HEK293 (cell line): ENCODE data around the gene RITA1.

Experiments
- CTCF ChIA-PET: fragments of 350-600 bp; formaldehyde crosslinking; extraction: SDS; loops from one replicate; lab custom pipeline; 2021; ENCODE audit warnings: antibody characterized with exemption; lab: Yijun Ruan, JAX
- POLR2A ChIA-PET: fragments of 300-600 bp; formaldehyde crosslinking; extraction: SDS; loops from one replicate; lab custom pipeline; 2020; ENCODE audit warnings: antibody characterized with exemption, inconsistent platforms; lab: Yijun Ruan, JAX
- H3K27ac ChIP-seq: fragments of 200-500 bp; sonication (Bioruptor generic); 2 replicates; pipeline ENCODE4 v1.5.1; 2014; ENCODE audit warnings: low read depth, low read length, control low read depth, inconsistent platforms; ENCODE audit errors: extremely low read depth
- H3K36me3 ChIP-seq, 2 experiments: fragments of 200-500 bp in 1 of 2; sonication (Bioruptor generic) in 1 of 2; 1 replicate in 1 of 2; 2 replicates in 1 of 2; pipeline ENCODE4 v1.5.1; 2014 to 2017; ENCODE audit warnings: inconsistent platforms in 2 of 2, low read length in 2 of 2; ENCODE audit not compliant: control insufficient read depth in 2 of 2, insufficient read depth in 1 of 2
- H3K4me1 ChIP-seq: fragments of 200-500 bp; sonication (Bioruptor generic); 2 replicates; pipeline ENCODE4 v1.5.1; 2014; ENCODE audit warnings: mild to moderate bottlenecking, low read length, inconsistent platforms; ENCODE audit not compliant: control insufficient read depth, insufficient read depth
- H3K4me3 ChIP-seq: 2 replicates; pipeline ENCODE4 v1.5.1; 2011; ENCODE audit warnings: low read depth, mild to moderate bottlenecking, control low read depth, low read length, moderate library complexity
- H3K9me3 ChIP-seq: fragments of 200-500 bp; sonication (Bioruptor generic); 2 replicates; pipeline ENCODE4 v1.5.1; 2014; ENCODE audit warnings: low read depth, low read length, inconsistent platforms; ENCODE audit not compliant: control insufficient read depth, insufficient read depth
- GLIS2 ChIP-seq: fragments of 450-650 bp; formaldehyde crosslinking; IDR thresholded peaks from 2 replicates; pipeline ENCODE4 v1.5.1; 2016; ENCODE audit warnings: missing biosample characterization, missing genetic modification characterization
- KLF9 ChIP-seq: fragments of 450-650 bp; formaldehyde crosslinking; IDR thresholded peaks from 2 replicates; pipeline ENCODE4 v1.5.1; 2016; ENCODE audit warnings: missing biosample characterization, missing genetic modification characterization, low read depth
- MYNN ChIP-seq: fragments of 450-650 bp; formaldehyde crosslinking; IDR thresholded peaks from 2 replicates; pipeline ENCODE4 v1.5.1; 2016; ENCODE audit warnings: missing biosample characterization, missing genetic modification characterization, borderline replicate concordance
- OVOL3 ChIP-seq: fragments of 450-650 bp; formaldehyde crosslinking; IDR thresholded peaks from 2 replicates; pipeline ENCODE4 v1.5.1; 2016; ENCODE audit warnings: missing biosample characterization, missing genetic modification characterization
- ZNF16 ChIP-seq: fragments of 450-650 bp; formaldehyde crosslinking; IDR thresholded peaks from 2 replicates; pipeline ENCODE4 v1.5.1; 2016; ENCODE audit warnings: low read depth, missing biosample characterization, missing genetic modification characterization
- ZNF24 ChIP-seq: fragments of 450-650 bp; formaldehyde crosslinking; IDR thresholded peaks from 2 replicates; pipeline ENCODE4 v1.5.1; 2016; ENCODE audit warnings: missing biosample characterization, missing genetic modification characterization
- ZNF248 ChIP-seq: fragments of 450-650 bp; formaldehyde crosslinking; IDR thresholded peaks from 2 replicates; pipeline ENCODE4 v1.5.1; 2017; ENCODE audit warnings: missing biosample characterization, missing genetic modification characterization
- ZNF311 ChIP-seq: fragments of 450-650 bp; formaldehyde crosslinking; IDR thresholded peaks from 2 replicates; pipeline ENCODE4 v1.5.1; 2017; ENCODE audit warnings: missing biosample characterization, missing genetic modification characterization, borderline replicate concordance
- ZNF341 ChIP-seq: fragments of 450-650 bp; formaldehyde crosslinking; IDR thresholded peaks from 2 replicates; pipeline ENCODE4; 2016; ENCODE audit warnings: low read depth, missing biosample characterization, missing genetic modification characterization
- ZNF350 ChIP-seq: fragments of 450-650 bp; formaldehyde crosslinking; IDR thresholded peaks from 2 replicates; pipeline ENCODE4 v1.5.0; 2017; ENCODE audit warnings: missing biosample characterization, mild to moderate bottlenecking, missing genetic modification characterization
- ZNF37A ChIP-seq: fragments of 450-650 bp; IDR thresholded peaks from 2 replicates; pipeline ENCODE4 v1.5.1; 2018; ENCODE audit warnings: missing biosample characterization, missing genetic modification characterization
- ZNF423 ChIP-seq: fragments of 450-650 bp; formaldehyde crosslinking; IDR thresholded peaks from 2 replicates; pipeline ENCODE4 v1.5.1; 2016; ENCODE audit warnings: missing biosample characterization, missing genetic modification characterization
- ZNF514 ChIP-seq: fragments of 450-650 bp; formaldehyde crosslinking; IDR thresholded peaks from 2 replicates; pipeline ENCODE4 v1.5.1; 2016; ENCODE audit warnings: missing biosample characterization, missing genetic modification characterization
- ZNF558 ChIP-seq: fragments of 450-650 bp; formaldehyde crosslinking; IDR thresholded peaks from 2 replicates; pipeline ENCODE4 v1.5.1; 2016; ENCODE audit warnings: missing biosample characterization, missing genetic modification characterization
- ZNF571 ChIP-seq: fragments of 450-650 bp; formaldehyde crosslinking; IDR thresholded peaks from 2 replicates; pipeline ENCODE4 v1.5.0; 2017; ENCODE audit warnings: missing biosample characterization, missing genetic modification characterization
- ZNF621 ChIP-seq: fragments of 450-650 bp; formaldehyde crosslinking; IDR thresholded peaks from 2 replicates; pipeline ENCODE4 v1.5.1; 2017; ENCODE audit warnings: missing biosample characterization, missing genetic modification characterization
- ZNF623 ChIP-seq: fragments of 450-650 bp; formaldehyde crosslinking; IDR thresholded peaks from 2 replicates; pipeline ENCODE4 v1.5.1; 2016; ENCODE audit warnings: missing biosample characterization, missing genetic modification characterization
- ZNF664 ChIP-seq: fragments of 450-650 bp; formaldehyde crosslinking; IDR thresholded peaks from 2 replicates; pipeline ENCODE4 v1.5.1; 2016; ENCODE audit warnings: missing biosample characterization, missing genetic modification characterization
- ZNF776 ChIP-seq: fragments of 450-650 bp; formaldehyde crosslinking; IDR thresholded peaks from 2 replicates; pipeline ENCODE4 v1.5.0; 2017; ENCODE audit warnings: missing biosample characterization, missing genetic modification characterization, borderline replicate concordance
- ZNF777 ChIP-seq: fragments of 450-650 bp; formaldehyde crosslinking; IDR thresholded peaks from 2 replicates; pipeline ENCODE4 v1.5.1; 2017; ENCODE audit warnings: missing biosample characterization, missing genetic modification characterization, borderline replicate concordance
- ZNF791 ChIP-seq: fragments of 450-650 bp; formaldehyde crosslinking; IDR thresholded peaks from 2 replicates; pipeline ENCODE4 v1.5.1; 2016; ENCODE audit warnings: missing biosample characterization, missing genetic modification characterization
- TF ChIP-seq, protein P1 (sequence below): fragments of 450-650 bp; formaldehyde crosslinking; conservative IDR thresholded peaks from 2 replicates; pipeline ENCODE4 v1.5.1; 2016; ENCODE audit warnings: low read depth, missing biosample characterization, missing genetic modification characterization
- TF ChIP-seq, protein P2 (sequence below): fragments of 450-650 bp; formaldehyde crosslinking; IDR thresholded peaks from 2 replicates; pipeline ENCODE4 v1.5.1; 2016; ENCODE audit warnings: missing biosample characterization, missing genetic modification characterization
- TF ChIP-seq, protein P3 (sequence below): fragments of 450-650 bp; formaldehyde crosslinking; IDR thresholded peaks from 2 replicates; pipeline ENCODE4 v1.5.1; 2016; ENCODE audit warnings: missing biosample characterization, missing genetic modification characterization
- TF ChIP-seq, protein P4 (sequence below): fragments of 450-650 bp; formaldehyde crosslinking; conservative IDR thresholded peaks from 2 replicates; pipeline ENCODE4 v1.5.1; 2016; ENCODE audit warnings: low read depth, missing biosample characterization, missing genetic modification characterization

The RITA1 gene

DNA sequence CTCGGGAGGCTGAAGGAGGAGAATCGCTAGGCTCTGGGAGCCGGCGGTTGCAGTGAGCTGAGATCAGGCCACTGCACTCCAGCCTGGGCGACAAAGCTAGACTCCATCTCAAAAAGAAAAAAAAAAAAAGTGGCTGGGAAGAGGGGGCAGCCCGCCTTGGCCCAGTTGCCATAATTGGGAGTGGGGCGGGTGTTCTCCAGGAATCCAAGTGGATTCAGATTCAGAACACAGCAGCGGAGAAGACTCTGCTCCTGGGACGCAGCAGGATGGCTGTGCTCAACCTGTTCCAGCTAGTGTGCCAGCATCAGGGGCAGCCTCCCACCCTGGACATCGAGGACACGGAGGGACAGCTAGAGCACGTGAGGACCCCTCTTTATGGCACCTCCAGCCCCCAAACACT is 30.5 kb upstream of the RITA1 start (continued):
- TF ChIP-seq, protein P1, sequence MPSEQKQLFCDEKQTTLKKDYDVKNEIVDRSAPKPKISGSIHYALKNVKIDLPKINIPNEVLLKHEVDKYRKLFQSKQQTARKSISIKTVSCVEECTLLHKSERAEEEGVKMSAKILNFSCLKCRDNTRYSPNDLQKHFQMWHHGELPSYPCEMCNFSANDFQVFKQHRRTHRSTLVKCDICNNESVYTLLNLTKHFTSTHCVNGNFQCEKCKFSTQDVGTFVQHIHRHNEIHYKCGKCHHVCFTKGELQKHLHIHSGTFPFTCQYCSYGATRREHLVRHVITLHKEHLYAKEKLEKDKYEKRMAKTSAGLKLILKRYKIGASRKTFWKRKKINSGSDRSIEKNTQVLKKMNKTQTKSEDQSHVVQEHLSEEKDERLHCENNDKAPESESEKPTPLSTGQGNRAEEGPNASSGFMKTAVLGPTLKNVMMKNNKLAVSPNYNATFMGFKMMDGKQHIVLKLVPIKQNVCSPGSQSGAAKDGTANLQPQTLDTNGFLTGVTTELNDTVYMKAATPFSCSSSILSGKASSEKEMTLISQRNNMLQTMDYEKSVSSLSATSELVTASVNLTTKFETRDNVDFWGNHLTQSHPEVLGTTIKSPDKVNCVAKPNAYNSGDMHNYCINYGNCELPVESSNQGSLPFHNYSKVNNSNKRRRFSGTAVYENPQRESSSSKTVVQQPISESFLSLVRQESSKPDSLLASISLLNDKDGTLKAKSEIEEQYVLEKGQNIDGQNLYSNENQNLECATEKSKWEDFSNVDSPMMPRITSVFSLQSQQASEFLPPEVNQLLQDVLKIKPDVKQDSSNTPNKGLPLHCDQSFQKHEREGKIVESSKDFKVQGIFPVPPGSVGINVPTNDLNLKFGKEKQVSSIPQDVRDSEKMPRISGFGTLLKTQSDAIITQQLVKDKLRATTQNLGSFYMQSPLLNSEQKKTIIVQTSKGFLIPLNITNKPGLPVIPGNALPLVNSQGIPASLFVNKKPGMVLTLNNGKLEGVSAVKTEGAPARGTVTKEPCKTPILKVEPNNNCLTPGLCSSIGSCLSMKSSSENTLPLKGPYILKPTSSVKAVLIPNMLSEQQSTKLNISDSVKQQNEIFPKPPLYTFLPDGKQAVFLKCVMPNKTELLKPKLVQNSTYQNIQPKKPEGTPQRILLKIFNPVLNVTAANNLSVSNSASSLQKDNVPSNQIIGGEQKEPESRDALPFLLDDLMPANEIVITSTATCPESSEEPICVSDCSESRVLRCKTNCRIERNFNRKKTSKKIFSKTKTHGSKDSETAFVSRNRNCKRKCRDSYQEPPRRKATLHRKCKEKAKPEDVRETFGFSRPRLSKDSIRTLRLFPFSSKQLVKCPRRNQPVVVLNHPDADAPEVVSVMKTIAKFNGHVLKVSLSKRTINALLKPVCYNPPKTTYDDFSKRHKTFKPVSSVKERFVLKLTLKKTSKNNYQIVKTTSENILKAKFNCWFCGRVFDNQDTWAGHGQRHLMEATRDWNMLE (tag by site-specific recombination) = no peak

DNA sequence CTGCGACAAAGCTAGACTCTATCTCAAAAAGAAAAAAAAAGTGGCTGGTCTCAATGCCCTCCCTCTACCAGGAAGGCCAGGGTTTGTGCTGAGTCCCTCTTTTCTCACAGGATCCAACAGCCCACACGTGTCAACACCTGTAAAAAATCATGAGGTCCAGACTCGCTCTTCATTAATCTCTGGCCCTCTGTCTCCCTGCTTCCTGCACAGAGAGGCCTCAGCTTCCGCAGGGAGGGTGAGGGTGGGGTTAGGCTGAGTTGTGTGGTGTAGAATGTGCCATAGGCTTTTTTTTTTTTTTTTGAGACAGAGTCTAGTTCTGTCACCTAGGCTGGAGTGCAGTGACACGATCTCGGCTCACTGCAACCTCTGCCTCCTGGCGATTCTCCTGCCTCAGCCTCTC is 29.9 kb upstream of the RITA1 start:
- no peaks in the 10 kb centered on the region for H3K9me3 ChIP-seq
- H3K4me1 ChIP-seq = no peaks in the 10 kb centered on the region
- POLR2A ChIA-PET = interaction anchor here (0.8 kb wide), 1 partner anchor 30 kb away, joined by 5 read pairs; the partner anchor contains the start of gene RITA1
- no peak overlapping the region for H3K4me3 ChIP-seq
- H3K36me3 ChIP-seq = peaks cover 0 to 37% of the 10 kb centered on the region in 2 experiments; a peak in 1 of 3 replicates
- CTCF ChIA-PET = interaction anchor here (0.7 kb wide), 2 partner anchors 57 to 164 kb away, joined by 3 read pairs; no protein-coding TSS in a partner anchor
- H3K27ac ChIP-seq = no peak overlapping the region
- TF ChIP-seq ZNF423 (tag by site-specific recombination) (no peak), ZNF558 (no peak), ZNF621 (tag by site-specific recombination) (no peak), ZNF571 (tag by site-specific recombination) (no peak), ZNF311 (tag by site-specific recombination) (no peak), ZNF776 (no peak), GLIS2 (no peak), ZNF777 (no peak), ZNF350 (tag by site-specific recombination) (no peak), ZNF664 (tag by site-specific recombination) (no peak), ZNF341 (no peak), KLF9 (tag by site-specific recombination) (no peak), ZNF24 (tag by site-specific recombination) (no peak), ZNF248 (tag by site-specific recombination) (no peak)
- TF ChIP-seq, protein P2, sequence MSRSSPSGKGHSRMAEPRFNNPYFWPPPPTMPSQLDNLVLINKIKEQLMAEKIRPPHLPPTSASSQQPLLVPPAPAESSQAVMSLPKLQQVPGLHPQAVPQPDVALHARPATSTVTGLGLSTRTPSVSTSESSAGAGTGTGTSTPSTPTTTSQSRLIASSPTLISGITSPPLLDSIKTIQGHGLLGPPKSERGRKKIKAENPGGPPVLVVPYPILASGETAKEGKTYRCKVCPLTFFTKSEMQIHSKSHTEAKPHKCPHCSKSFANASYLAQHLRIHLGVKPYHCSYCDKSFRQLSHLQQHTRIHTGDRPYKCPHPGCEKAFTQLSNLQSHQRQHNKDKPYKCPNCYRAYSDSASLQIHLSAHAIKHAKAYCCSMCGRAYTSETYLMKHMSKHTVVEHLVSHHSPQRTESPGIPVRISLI (tag by site-specific recombination) = no peak

- Histone ChIP-seq H3K27ac (no peak overlapping the region), H3K9me3 (no peaks in the 10 kb centered on the region)
- POLR2A ChIA-PET = no interaction called here
- CTCF ChIA-PET = interaction anchor here (1.2 to 1.5 kb wide), 2 partner anchors 17 to 59 kb away, joined by 3 read pairs; no protein-coding TSS in a partner anchor
- TF ChIP-seq, protein P3, sequence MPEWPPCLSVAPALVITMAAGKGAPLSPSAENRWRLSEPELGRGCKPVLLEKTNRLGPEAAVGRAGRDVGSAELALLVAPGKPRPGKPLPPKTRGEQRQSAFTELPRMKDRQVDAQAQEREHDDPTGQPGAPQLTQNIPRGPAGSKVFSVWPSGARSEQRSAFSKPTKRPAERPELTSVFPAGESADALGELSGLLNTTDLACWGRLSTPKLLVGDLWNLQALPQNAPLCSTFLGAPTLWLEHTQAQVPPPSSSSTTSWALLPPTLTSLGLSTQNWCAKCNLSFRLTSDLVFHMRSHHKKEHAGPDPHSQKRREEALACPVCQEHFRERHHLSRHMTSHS = no peak
- no peak for TF ChIP-seq MYNN (tag by site-specific recombination)
- no peak for TF ChIP-seq ZNF16 (tag by site-specific recombination)
- TF ChIP-seq ZNF791 (tag by site-specific recombination) = no peak
- no peak for TF ChIP-seq ZNF37A (tag by site-specific recombination)
- TF ChIP-seq, protein P4, sequence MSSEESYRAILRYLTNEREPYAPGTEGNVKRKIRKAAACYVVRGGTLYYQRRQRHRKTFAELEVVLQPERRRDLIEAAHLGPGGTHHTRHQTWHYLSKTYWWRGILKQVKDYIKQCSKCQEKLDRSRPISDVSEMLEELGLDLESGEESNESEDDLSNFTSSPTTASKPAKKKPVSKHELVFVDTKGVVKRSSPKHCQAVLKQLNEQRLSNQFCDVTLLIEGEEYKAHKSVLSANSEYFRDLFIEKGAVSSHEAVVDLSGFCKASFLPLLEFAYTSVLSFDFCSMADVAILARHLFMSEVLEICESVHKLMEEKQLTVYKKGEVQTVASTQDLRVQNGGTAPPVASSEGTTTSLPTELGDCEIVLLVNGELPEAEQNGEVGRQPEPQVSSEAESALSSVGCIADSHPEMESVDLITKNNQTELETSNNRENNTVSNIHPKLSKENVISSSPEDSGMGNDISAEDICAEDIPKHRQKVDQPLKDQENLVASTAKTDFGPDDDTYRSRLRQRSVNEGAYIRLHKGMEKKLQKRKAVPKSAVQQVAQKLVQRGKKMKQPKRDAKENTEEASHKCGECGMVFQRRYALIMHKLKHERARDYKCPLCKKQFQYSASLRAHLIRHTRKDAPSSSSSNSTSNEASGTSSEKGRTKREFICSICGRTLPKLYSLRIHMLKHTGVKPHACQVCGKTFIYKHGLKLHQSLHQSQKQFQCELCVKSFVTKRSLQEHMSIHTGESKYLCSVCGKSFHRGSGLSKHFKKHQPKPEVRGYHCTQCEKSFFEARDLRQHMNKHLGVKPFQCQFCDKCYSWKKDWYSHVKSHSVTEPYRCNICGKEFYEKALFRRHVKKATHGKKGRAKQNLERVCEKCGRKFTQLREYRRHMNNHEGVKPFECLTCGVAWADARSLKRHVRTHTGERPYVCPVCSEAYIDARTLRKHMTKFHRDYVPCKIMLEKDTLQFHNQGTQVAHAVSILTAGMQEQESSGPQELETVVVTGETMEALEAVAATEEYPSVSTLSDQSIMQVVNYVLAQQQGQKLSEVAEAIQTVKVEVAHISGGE (tag by site-specific recombination) = no peak
- no peak for TF ChIP-seq ZNF623 (tag by site-specific recombination)
- TF ChIP-seq ZNF514 (tag by site-specific recombination) = no peak
- no peak for TF ChIP-seq ZNF664 (tag by site-specific recombination)
- no peak for TF ChIP-seq OVOL3 (tag by site-specific recombination)
- TF ChIP-seq, all 188 proteins: peak for 0
- H3K36me3 ChIP-seq = peaks cover 0 to 47% of the 10 kb centered on the region in 2 experiments; a peak in 1 of 3 replicates
- H3K4me1 ChIP-seq = no peaks in the 10 kb centered on the region; the same call in 1 of the 2 replicates
- H3K4me3 ChIP-seq = no peak overlapping the region
Measured at GRCh38 chr12:113157218-113157859, 28.2 kb upstream of the RITA1 start.
